Neural cell (in vitro differentiated cells): ENCODE results near the gene BTAF1.

Experiments
- EP300 ChIP-seq: fragments of 450-650 bp; conservative IDR thresholded peaks from 2 replicates; pipeline ENCODE4 v1.6.1; 2014; ENCODE audit warnings: antibody characterized with exemption, mild to moderate bottlenecking, moderate library complexity; ENCODE audit not compliant: poor library complexity, severe bottlenecking
- EZH2 ChIP-seq: fragments of 200-600, 300-800 bp; shearing (Covaris generic), sonication (generic); IDR thresholded peaks from 2 replicates; pipeline ENCODE4 v1.6.1; 2014; ENCODE audit warnings: antibody characterized with exemption, low read length, borderline replicate concordance, mild to moderate bottlenecking; ENCODE audit not compliant: insufficient read depth, poor library complexity, severe bottlenecking
- POLR2AphosphoS5 ChIP-seq: IDR thresholded peaks from 2 replicates; pipeline ENCODE4 v1.6.1; 2012
- RAD21 ChIP-seq: fragments of 450-650 bp; conservative IDR thresholded peaks from 2 replicates; pipeline ENCODE4 v1.6.1; 2014; ENCODE audit warnings: antibody characterized with exemption, mild to moderate bottlenecking, moderate library complexity
- SMC3 ChIP-seq: fragments of 450-650 bp; conservative IDR thresholded peaks from 2 replicates; pipeline ENCODE4 v1.6.1; 2014; ENCODE audit warnings: antibody characterized with exemption, mild to moderate bottlenecking, moderate library complexity; ENCODE audit not compliant: poor library complexity
- TAF1 ChIP-seq: IDR thresholded peaks from 2 replicates; pipeline ENCODE4 v1.6.1; 2012; ENCODE audit warnings: low read depth
- TF ChIP-seq, protein P1 (sequence below): IDR thresholded peaks from 2 replicates; pipeline ENCODE4 v1.6.1; 2012; ENCODE audit warnings: borderline replicate concordance
- TF ChIP-seq, protein P2 (sequence below): fragments of 450-650 bp; IDR thresholded peaks from 2 replicates; pipeline ENCODE4 v1.5.1; 2014; ENCODE audit warnings: antibody characterized with exemption, mild to moderate bottlenecking, moderate library complexity; ENCODE audit not compliant: poor library complexity, severe bottlenecking

DNA sequence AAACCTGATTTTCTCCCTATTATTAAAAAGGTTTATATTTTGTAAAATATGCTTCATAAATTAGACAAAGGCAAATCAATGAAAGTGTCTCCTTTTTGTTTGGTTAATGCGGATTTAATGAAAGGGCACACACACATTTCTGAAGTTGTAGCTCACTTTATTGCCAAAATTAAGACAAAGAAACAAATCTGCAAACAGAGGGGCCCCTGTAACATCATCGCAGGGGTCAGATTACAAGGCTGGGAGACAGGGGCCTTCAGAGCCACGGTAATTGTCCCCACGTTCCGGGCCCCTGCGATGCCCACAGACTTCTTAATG lies 36.7 kb upstream of the BTAF1 start:
- TF ChIP-seq RAD21 = no peak
- TF ChIP-seq, protein P1, sequence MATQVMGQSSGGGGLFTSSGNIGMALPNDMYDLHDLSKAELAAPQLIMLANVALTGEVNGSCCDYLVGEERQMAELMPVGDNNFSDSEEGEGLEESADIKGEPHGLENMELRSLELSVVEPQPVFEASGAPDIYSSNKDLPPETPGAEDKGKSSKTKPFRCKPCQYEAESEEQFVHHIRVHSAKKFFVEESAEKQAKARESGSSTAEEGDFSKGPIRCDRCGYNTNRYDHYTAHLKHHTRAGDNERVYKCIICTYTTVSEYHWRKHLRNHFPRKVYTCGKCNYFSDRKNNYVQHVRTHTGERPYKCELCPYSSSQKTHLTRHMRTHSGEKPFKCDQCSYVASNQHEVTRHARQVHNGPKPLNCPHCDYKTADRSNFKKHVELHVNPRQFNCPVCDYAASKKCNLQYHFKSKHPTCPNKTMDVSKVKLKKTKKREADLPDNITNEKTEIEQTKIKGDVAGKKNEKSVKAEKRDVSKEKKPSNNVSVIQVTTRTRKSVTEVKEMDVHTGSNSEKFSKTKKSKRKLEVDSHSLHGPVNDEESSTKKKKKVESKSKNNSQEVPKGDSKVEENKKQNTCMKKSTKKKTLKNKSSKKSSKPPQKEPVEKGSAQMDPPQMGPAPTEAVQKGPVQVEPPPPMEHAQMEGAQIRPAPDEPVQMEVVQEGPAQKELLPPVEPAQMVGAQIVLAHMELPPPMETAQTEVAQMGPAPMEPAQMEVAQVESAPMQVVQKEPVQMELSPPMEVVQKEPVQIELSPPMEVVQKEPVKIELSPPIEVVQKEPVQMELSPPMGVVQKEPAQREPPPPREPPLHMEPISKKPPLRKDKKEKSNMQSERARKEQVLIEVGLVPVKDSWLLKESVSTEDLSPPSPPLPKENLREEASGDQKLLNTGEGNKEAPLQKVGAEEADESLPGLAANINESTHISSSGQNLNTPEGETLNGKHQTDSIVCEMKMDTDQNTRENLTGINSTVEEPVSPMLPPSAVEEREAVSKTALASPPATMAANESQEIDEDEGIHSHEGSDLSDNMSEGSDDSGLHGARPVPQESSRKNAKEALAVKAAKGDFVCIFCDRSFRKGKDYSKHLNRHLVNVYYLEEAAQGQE = no peak
- TF ChIP-seq, protein P2, sequence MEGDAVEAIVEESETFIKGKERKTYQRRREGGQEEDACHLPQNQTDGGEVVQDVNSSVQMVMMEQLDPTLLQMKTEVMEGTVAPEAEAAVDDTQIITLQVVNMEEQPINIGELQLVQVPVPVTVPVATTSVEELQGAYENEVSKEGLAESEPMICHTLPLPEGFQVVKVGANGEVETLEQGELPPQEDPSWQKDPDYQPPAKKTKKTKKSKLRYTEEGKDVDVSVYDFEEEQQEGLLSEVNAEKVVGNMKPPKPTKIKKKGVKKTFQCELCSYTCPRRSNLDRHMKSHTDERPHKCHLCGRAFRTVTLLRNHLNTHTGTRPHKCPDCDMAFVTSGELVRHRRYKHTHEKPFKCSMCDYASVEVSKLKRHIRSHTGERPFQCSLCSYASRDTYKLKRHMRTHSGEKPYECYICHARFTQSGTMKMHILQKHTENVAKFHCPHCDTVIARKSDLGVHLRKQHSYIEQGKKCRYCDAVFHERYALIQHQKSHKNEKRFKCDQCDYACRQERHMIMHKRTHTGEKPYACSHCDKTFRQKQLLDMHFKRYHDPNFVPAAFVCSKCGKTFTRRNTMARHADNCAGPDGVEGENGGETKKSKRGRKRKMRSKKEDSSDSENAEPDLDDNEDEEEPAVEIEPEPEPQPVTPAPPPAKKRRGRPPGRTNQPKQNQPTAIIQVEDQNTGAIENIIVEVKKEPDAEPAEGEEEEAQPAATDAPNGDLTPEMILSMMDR = no peak
- TF ChIP-seq POLR2AphosphoS5 = no peak
- no peak for TF ChIP-seq SMC3
- no peak for TF ChIP-seq EZH2
- TF ChIP-seq EP300 = no peak
- TF ChIP-seq TAF1 = no peak
